DND-41 (cell line): Measurements from ENCODE around the gene CTSD.

ENCODE experiments used
- ATAC-seq: fragments of 200-7000 bp; cut with Tn5 transposase; 3 replicates; pipeline ENCODE4 v1.9.1; 2021; ENCODE audit warnings: low read depth; ENCODE audit not compliant: insufficient read depth
- DNase-seq: peaks from one replicate; pipeline ENCODE4 v3.0.0-alpha.2; 2020
- H2AFZ ChIP-seq: 2 replicates; pipeline ENCODE4 v1.6.0; 2012; ENCODE audit warnings: low read depth, low read length
- H3K27ac ChIP-seq: 2 replicates; pipeline ENCODE4 v1.5.1; 2012; ENCODE audit warnings: low read length, inconsistent platforms
- H3K27me3 ChIP-seq: fragments of 200-600 bp; sonication (generic); 2 replicates; pipeline ENCODE4 v1.6.0; 2012; ENCODE audit warnings: low read length, mild to moderate bottlenecking, inconsistent platforms; ENCODE audit not compliant: insufficient read depth, poor library complexity
- H3K36me3 ChIP-seq: 2 replicates; pipeline ENCODE4 v1.5.1; 2012; ENCODE audit warnings: low read length, inconsistent platforms; ENCODE audit not compliant: insufficient read depth
- H3K4me1 ChIP-seq: 2 replicates; pipeline ENCODE4 v1.5.1; 2012; ENCODE audit warnings: mild to moderate bottlenecking, low read length; ENCODE audit not compliant: insufficient read depth
- H3K4me2 ChIP-seq: 2 replicates; pipeline ENCODE4 v1.6.0; 2012; ENCODE audit warnings: mild to moderate bottlenecking, moderate library complexity, low read length, inconsistent platforms; ENCODE audit not compliant: insufficient read depth
- H3K4me3 ChIP-seq, 2 experiments: fragments of 200-600 bp in 1 of 2; shearing (Covaris generic) in 1 of 2; 2 replicates each; pipeline ENCODE4 v1.5.1; 2012 to 2016; ENCODE audit warnings: inconsistent platforms in 2 of 2, low read length in 2 of 2, mild to moderate bottlenecking in 2 of 2, low read depth in 1 of 2, moderate library complexity in 1 of 2
- H3K79me2 ChIP-seq: 2 replicates; pipeline ENCODE4 v1.6.0; 2012; ENCODE audit warnings: low read length, inconsistent platforms; ENCODE audit not compliant: insufficient read depth
- H3K9ac ChIP-seq: 2 replicates; pipeline ENCODE4 v1.6.0; 2012; ENCODE audit warnings: low read depth, mild to moderate bottlenecking, inconsistent platforms, low read length, moderate library complexity
- H3K9me3 ChIP-seq: 2 replicates; pipeline ENCODE4 v1.5.1; 2012; ENCODE audit warnings: low read length, moderate library complexity, mild to moderate bottlenecking, inconsistent platforms; ENCODE audit not compliant: insufficient read depth, severe bottlenecking
- H4K20me1 ChIP-seq: 2 replicates; pipeline ENCODE4 v1.6.0; 2012; ENCODE audit warnings: low read length; ENCODE audit not compliant: insufficient read depth
- CTCF ChIP-seq: IDR thresholded peaks from 2 replicates; pipeline ENCODE4 v1.5.1; 2012; ENCODE audit warnings: borderline replicate concordance, low read length, moderate library complexity, mild to moderate bottlenecking; ENCODE audit not compliant: poor library complexity, severe bottlenecking; ENCODE audit errors: extremely low read depth
- EZH2 ChIP-seq: IDR thresholded peaks from 3 replicates; pipeline ENCODE4 v1.6.1; 2012; ENCODE audit warnings: borderline replicate concordance, low read depth, mild to moderate bottlenecking, moderate library complexity, low read length, inconsistent platforms; ENCODE audit not compliant: severe bottlenecking

The CTSD gene

GRCh38 chr11:1781593-1781975 is 17.9 kb upstream of the CTSD start:
- no peak for TF ChIP-seq CTCF
- no peak for TF ChIP-seq EZH2
- Histone ChIP-seq H3K9ac (no peak overlapping the region), H2AFZ (no peak overlapping the region), H3K79me2 (no peaks in the 10 kb centered on the region), H3K27ac (no peak overlapping the region), H3K9me3 (no peaks in the 10 kb centered on the region), H3K4me1 (no peaks in the 10 kb centered on the region), H3K36me3 (no peaks in the 10 kb centered on the region), H3K4me3 (no peak overlapping the region), H3K4me2 (no peak overlapping the region), H4K20me1 (no peaks in the 10 kb centered on the region), H3K27me3 (no peaks in the 10 kb centered on the region)
- ATAC-seq (no peak), DNase-seq (no peak)

- H3K4me3 ChIP-seq = no peak overlapping the region
- H3K9me3 ChIP-seq = no peaks in the 10 kb centered on the region
- H4K20me1 ChIP-seq = no peaks in the 10 kb centered on the region
- no peak for ATAC-seq
- H3K9ac ChIP-seq = no peak overlapping the region
- H3K79me2 ChIP-seq = no peaks in the 10 kb centered on the region
- TF ChIP-seq EZH2 = no peak
- no peak for TF ChIP-seq CTCF
- no peaks in the 10 kb centered on the region for H3K27me3 ChIP-seq
- H3K36me3 ChIP-seq = no peaks in the 10 kb centered on the region
- no peak overlapping the region for H2AFZ ChIP-seq
- no peak overlapping the region for H3K27ac ChIP-seq
- no peaks in the 10 kb centered on the region for H3K4me1 ChIP-seq
- no peak for DNase-seq
- no peak overlapping the region for H3K4me2 ChIP-seq
These were observed 17.2 kb upstream of the CTSD start for GRCh38 chr11:1780700-1781592.

GRCh38 chr11:1779806-1780699 is 16.3 kb upstream of the CTSD start:
- no peaks in the 10 kb centered on the region for H3K4me1 ChIP-seq
- no peak overlapping the region for H3K4me2 ChIP-seq
- no peak overlapping the region for H3K9ac ChIP-seq
- H3K4me3 ChIP-seq = no peak overlapping the region
- H3K79me2 ChIP-seq = no peaks in the 10 kb centered on the region
- H2AFZ ChIP-seq = no peak overlapping the region
- no peaks in the 10 kb centered on the region for H4K20me1 ChIP-seq
- H3K36me3 ChIP-seq = no peaks in the 10 kb centered on the region
- DNase-seq = no peak
- H3K27ac ChIP-seq = no peak overlapping the region
- ATAC-seq = no peak
- H3K9me3 ChIP-seq = no peaks in the 10 kb centered on the region
- H3K27me3 ChIP-seq = no peaks in the 10 kb centered on the region
- no peak for TF ChIP-seq EZH2
- no peak for TF ChIP-seq CTCF
